ENCODE data around the gene AVP.

- TF ChIP-seq TAF1 (conservative IDR thresholded peaks at IDR 0.05) (no peak), CTCF (IDR thresholded peaks at IDR 0.05; ENCODE audit: low read depth, low read length, missing input control) (no peak), YY1 (IDR thresholded peaks at IDR 0.05) (no peak), MAX (IDR thresholded peaks at IDR 0.05) (no peak), REST (IDR thresholded peaks at IDR 0.05) (no peak)
Measured at GRCh38 chr20:3088031-3088430, 3.5 kb upstream of the AVP start.
